Measurements from ENCODE around the gene BCR. TPM values are rescaled to one million over a fixed set of nuclear protein-coding genes. Genes with fewer than 3 reads are reported as not detected.

Gene BCR
- total RNA-seq, 1 donor from 2014 or later: 90.0 TPM

- DNase-seq (ENCODE audit: extremely low read depth, low read depth, low spot score): no peak
Observed at GRCh38 chr22:23193882-23194281, 13.6 kb downstream of the BCR start.

GRCh38 chr22:23196165-23196564 is 15.9 kb downstream of the BCR start:
- no peak for DNase-seq (ENCODE audit: extremely low read depth, low read depth, low spot score)

- DNase-seq (ENCODE audit: extremely low read depth, low read depth, low spot score): no peak
Observed at GRCh38 chr22:23197836-23198235, 17.5 kb downstream of the BCR start.

GRCh38 chr22:23199159-23199558 is 18.9 kb downstream of the BCR start:
- DNase-seq (ENCODE audit: extremely low read depth, low read depth, low spot score): no peak

GRCh38 chr22:23200898-23201297 is 20.6 kb downstream of the BCR start:
- no peak for DNase-seq (ENCODE audit: extremely low read depth, low read depth, low spot score)

- DNase-seq (ENCODE audit: extremely low read depth, low read depth, low spot score): no peak
Observed at GRCh38 chr22:23202812-23203451, 22.6 kb downstream of the BCR start.

GRCh38 chr22:23203452-23204124 is 23.3 kb downstream of the BCR start:
- no peak for DNase-seq (ENCODE audit: extremely low read depth, low read depth, low spot score)

- no peak for DNase-seq (ENCODE audit: extremely low read depth, low read depth, low spot score)
Observed at GRCh38 chr22:23204125-23204488, 23.8 kb downstream of the BCR start.

GRCh38 chr22:23204541-23205157 is 24.3 kb downstream of the BCR start:
- no peak for DNase-seq (ENCODE audit: extremely low read depth, low read depth, low spot score)

GRCh38 chr22:23205339-23206049 is 25.2 kb downstream of the BCR start:
- DNase-seq (ENCODE audit: extremely low read depth, low read depth, low spot score): no peak

GRCh38 chr22:23206915-23207314 is 26.6 kb downstream of the BCR start:
- DNase-seq (ENCODE audit: extremely low read depth, low read depth, low spot score): no peak

- no peak for DNase-seq (ENCODE audit: extremely low read depth, low read depth, low spot score)
Observed at GRCh38 chr22:23207729-23208393, 27.6 kb downstream of the BCR start.

GRCh38 chr22:23210428-23211170 is 30.3 kb downstream of the BCR start:
- DNase-seq (ENCODE audit: extremely low read depth, low read depth, low spot score): no peak

GRCh38 chr22:23211622-23212021 is 31.3 kb downstream of the BCR start:
- DNase-seq (ENCODE audit: extremely low read depth, low read depth, low spot score): no peak

GRCh38 chr22:23212061-23213021 is 32.0 kb downstream of the BCR start:
- no peak for DNase-seq (ENCODE audit: extremely low read depth, low read depth, low spot score)

- DNase-seq (ENCODE audit: extremely low read depth, low read depth, low spot score): no peak
Observed at GRCh38 chr22:23213022-23213555, 32.8 kb downstream of the BCR start.

- DNase-seq (ENCODE audit: extremely low read depth, low read depth, low spot score): no peak
Observed at GRCh38 chr22:23213581-23214334, 33.4 kb downstream of the BCR start.

- no peak for DNase-seq (ENCODE audit: extremely low read depth, low read depth, low spot score)
Observed at GRCh38 chr22:23214398-23214797, 34.1 kb downstream of the BCR start.

Data from glomerular endothelial cell (primary cell).